ENCODE measurements around the gene HERC6. TPM values are rescaled to one million over a fixed set of nuclear protein-coding genes. Genes with fewer than 3 reads are reported as not detected.

HERC6 gene
- total and polyA plus RNA-seq, 2 experiments from 2014 or later = 3.4 to 7.3 TPM

- TF ChIP-seq ZNF462 (CRISPR knock-in tag; IDR thresholded peaks at IDR 0.05) (no peak), CTCF (conservative IDR thresholded peaks at IDR 0.05; ENCODE audit: low read depth in 2 of 2) (no peak), JUNB (IDR thresholded peaks at IDR 0.05; ENCODE audit: unreplicated experiment) (no peak), NANOG (IDR thresholded peaks at IDR 0.05; ENCODE audit: borderline replicate concordance) (no peak), ZNF331 (CRISPR knock-in tag; IDR thresholded peaks at IDR 0.05; ENCODE audit: low read depth) (no peak)
- TF ChIP-seq, protein P1, sequence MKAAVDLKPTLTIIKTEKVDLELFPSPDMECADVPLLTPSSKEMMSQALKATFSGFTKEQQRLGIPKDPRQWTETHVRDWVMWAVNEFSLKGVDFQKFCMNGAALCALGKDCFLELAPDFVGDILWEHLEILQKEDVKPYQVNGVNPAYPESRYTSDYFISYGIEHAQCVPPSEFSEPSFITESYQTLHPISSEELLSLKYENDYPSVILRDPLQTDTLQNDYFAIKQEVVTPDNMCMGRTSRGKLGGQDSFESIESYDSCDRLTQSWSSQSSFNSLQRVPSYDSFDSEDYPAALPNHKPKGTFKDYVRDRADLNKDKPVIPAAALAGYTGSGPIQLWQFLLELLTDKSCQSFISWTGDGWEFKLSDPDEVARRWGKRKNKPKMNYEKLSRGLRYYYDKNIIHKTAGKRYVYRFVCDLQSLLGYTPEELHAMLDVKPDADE (IDR thresholded peaks at IDR 0.05) = no peak
Observed at GRCh38 chr4:88467392-88467791, 88.7 kb downstream of the HERC6 start (continued).
